Adipocyte (in vitro differentiated cells): Measurements from ENCODE around the gene NPIPA1.
"Not testable (repeated sequence)": the region's sequence is repeated elsewhere in the genome, so short reads cannot be mapped to it uniquely, and the experiment has no call there.

Experiments
- DNase-seq: peaks from one replicate; pipeline ENCODE4 v3.0.0-alpha.2; 2015; ENCODE audit warnings: low read depth
- H3K27me3 ChIP-seq: replicated peaks from 2 replicates; pipeline ENCODE4 v1.7.0; 2013; ENCODE audit warnings: mild to moderate bottlenecking, low read length, moderate library complexity; ENCODE audit not compliant: control insufficient read depth, insufficient read depth
- H3K36me3 ChIP-seq: 2 replicates; pipeline ENCODE4 v1.7.0; 2013; ENCODE audit warnings: low read length, mild to moderate bottlenecking, moderate library complexity; ENCODE audit not compliant: control insufficient read depth, insufficient read depth, severe bottlenecking
- H3K4me1 ChIP-seq: 2 replicates; pipeline ENCODE4 v1.7.0; 2013; ENCODE audit warnings: mild to moderate bottlenecking, low read length, moderate library complexity; ENCODE audit not compliant: control insufficient read depth, insufficient read depth
- H3K4me3 ChIP-seq: 2 replicates; pipeline ENCODE4 v1.7.0; 2013; ENCODE audit warnings: mild to moderate bottlenecking, low read length, moderate library complexity
- H3K9ac ChIP-seq: 2 replicates; pipeline ENCODE4 v1.7.0; 2013; ENCODE audit warnings: mild to moderate bottlenecking, low read length, moderate library complexity
- H3K9me3 ChIP-seq: 2 replicates; pipeline ENCODE4 v1.7.0; 2013; ENCODE audit warnings: mild to moderate bottlenecking, low read length, moderate library complexity; ENCODE audit not compliant: control insufficient read depth

NPIPA1 gene

DNA sequence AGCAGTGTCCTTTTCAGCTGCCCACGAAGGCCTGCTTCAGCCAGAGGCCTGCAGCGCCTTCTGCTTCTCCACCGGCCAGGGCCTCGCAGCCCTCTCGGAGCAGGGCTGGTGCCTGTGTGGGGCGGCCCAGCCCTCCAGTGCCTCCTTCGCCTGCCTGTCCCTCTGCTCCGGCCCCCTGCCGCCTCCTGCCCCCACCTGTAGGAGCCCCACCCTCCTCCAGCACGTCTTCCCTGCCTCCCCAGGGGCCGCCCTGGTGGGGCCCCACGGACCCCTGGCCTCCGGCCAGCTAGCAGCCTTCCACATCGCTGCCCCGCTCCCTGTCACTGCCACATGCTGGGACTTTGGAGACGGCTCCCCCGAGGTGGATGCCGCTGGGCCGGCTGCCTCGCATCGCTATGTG lies 18.7 kb upstream of the NPIPA1 start:
- H3K9me3 ChIP-seq, H3K9ac ChIP-seq, H3K4me3 ChIP-seq, H3K36me3 ChIP-seq, H3K27me3 ChIP-seq, H3K4me1 ChIP-seq, DNase-seq: not testable (repeated sequence)

DNA sequence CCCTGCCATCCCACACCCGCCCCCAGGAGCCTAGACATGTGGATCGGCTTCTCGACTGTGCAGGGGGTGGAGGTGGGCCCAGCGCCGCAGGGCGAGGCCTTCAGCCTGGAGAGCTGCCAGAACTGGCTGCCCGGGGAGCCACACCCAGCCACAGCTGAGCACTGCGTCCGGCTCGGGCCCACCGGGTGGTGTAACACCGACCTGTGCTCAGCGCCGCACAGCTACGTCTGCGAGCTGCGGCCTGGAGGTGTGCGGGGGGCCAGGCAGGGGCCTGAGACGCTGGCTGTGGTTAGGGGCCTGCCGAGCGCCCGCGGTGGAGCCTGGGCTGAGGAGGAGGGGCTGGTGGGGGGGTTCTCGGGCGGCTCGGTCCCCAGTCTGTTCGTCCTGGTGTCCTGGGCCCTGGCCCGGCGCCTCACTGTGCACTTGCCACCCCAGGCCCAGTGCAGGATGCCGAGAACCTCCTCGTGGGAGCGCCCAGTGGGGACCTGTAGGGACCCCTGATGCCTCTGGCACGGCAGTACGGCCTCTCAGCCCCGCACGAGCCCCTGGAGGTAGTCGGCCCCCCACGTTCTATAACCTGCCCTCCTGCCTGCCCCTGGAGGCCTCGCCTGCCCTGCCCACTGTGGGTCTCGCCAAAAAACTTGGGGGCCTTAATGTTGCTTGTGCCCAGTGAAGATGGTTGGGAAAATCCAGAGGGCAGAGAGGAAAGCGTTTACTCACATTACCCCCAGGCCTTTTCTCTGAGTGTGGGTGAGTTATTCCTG lies 17.2 kb upstream of the NPIPA1 start:
- H3K4me3 ChIP-seq, DNase-seq, H3K4me1 ChIP-seq, H3K9me3 ChIP-seq, H3K36me3 ChIP-seq, H3K9ac ChIP-seq, H3K27me3 ChIP-seq: not testable (repeated sequence)

DNA sequence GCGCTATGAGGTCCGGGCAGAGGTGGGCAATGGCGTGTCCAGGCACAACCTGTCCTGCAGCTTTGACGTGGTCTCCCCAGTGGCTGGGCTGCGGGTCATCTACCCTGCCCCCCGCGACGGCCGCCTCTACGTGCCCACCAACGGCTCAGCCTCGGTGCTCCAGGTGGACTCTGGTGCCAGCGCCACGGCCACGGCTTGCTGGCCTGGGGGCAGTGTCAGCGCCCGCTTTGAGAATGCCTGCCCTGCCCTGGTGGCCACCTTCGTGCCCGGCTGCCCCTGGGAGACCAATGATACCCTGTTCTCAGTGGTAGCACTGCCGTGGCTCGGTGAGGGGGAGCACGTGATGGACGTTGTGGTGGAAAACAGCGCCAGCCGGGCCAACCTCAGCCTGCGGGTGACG lies 15.0 kb upstream of the NPIPA1 start:
- not testable (repeated sequence) for H3K4me1 ChIP-seq, DNase-seq

GRCh38 chr16:14922968-14923367 lies 14.3 kb upstream of the NPIPA1 start:
- not testable (repeated sequence) for H3K36me3 ChIP-seq, H3K9ac ChIP-seq, H3K4me1 ChIP-seq, H3K9me3 ChIP-seq, H3K27me3 ChIP-seq, H3K4me3 ChIP-seq, DNase-seq

More for the DNA sequence above, 15.0 kb upstream of the NPIPA1 start:
- not testable (repeated sequence) for H3K36me3 ChIP-seq, H3K27me3 ChIP-seq, H3K9ac ChIP-seq, H3K4me3 ChIP-seq, H3K9me3 ChIP-seq

GRCh38 chr16:14923394-14924088 lies 13.7 kb upstream of the NPIPA1 start:
- not testable (repeated sequence) for H3K9ac ChIP-seq, H3K36me3 ChIP-seq, H3K9me3 ChIP-seq, H3K4me1 ChIP-seq, DNase-seq, H3K4me3 ChIP-seq, H3K27me3 ChIP-seq

- H3K9me3 ChIP-seq, H3K4me1 ChIP-seq, H3K27me3 ChIP-seq, H3K9ac ChIP-seq, DNase-seq, H3K36me3 ChIP-seq, H3K4me3 ChIP-seq: not testable (repeated sequence)
Measured at GRCh38 chr16:14924359-14924758, 12.9 kb upstream of the NPIPA1 start.

DNA sequence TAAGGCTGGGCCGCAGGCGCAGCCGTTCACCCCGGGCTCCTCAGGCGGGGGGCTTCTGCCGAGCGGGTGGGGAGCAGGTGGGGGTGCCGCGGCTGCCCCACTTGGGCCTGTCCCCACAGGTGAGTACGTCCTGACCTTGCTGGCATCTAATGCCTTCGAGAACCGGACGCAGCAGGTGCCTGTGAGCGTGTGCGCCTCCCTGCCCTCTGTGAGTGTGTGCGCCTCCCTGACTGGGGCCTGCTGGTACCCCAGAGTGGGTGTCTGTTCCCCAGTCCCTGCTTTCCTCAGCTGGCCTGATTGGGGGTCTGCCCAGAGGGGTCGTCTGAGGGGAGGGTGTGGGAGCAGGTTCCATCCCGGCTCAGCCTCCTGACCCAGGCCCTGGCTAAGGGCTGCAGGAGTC lies 12.3 kb upstream of the NPIPA1 start:
- H3K4me1 ChIP-seq, H3K27me3 ChIP-seq, H3K4me3 ChIP-seq, H3K9ac ChIP-seq, DNase-seq, H3K36me3 ChIP-seq, H3K9me3 ChIP-seq: not testable (repeated sequence)

- H3K9ac ChIP-seq, H3K4me1 ChIP-seq, H3K9me3 ChIP-seq, H3K27me3 ChIP-seq, DNase-seq, H3K4me3 ChIP-seq, H3K36me3 ChIP-seq: not testable (repeated sequence)
Measured at GRCh38 chr16:14928064-14928714, 9.1 kb upstream of the NPIPA1 start.

DNA sequence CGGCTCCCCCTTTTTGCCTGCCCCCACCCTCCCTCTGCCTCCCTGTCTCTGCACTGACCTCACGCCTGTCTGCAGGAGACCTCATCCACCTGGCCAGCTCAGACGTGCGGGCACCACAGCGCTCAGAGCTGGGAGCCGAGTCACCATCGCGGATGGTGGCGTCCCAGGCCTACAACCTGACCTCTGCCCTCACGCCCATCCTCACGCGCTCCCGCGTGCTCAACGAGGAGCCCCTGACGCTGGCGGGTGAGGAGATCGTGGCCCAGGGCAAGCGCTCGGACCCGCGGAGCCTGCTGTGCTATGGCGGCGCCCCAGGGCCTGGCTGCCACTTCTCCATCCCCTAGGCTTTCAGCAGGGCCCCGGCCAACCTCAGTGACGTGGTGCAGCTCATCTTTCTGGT lies 8.1 kb upstream of the NPIPA1 start:
- DNase-seq, H3K4me3 ChIP-seq, H3K4me1 ChIP-seq, H3K9me3 ChIP-seq, H3K9ac ChIP-seq, H3K27me3 ChIP-seq, H3K36me3 ChIP-seq: not testable (repeated sequence)

DNA sequence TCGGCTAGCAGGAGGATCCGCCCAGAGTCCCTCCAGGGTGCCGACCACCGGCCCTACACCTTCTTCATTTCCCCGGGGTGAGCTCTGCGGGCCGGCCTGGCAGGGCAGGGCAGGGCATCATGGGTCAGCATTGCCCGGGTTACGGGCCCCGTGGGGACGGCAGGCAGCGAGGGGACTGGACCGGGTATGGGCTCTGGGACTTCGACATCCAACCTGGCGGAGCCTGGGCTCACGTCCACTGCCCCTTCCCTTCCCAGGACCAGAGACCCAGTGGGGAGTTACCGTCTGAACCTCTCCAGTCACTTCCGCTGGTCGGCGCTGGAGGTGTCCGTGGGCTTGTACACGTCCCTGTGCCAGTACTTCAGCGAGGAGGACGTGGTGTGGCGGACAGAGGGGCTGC lies 7.0 kb upstream of the NPIPA1 start:
- H3K27me3 ChIP-seq, H3K9ac ChIP-seq, H3K9me3 ChIP-seq, H3K4me3 ChIP-seq, H3K4me1 ChIP-seq, H3K36me3 ChIP-seq, DNase-seq: not testable (repeated sequence)

GRCh38 chr16:14930971-14931370 lies 6.3 kb upstream of the NPIPA1 start:
- not testable (repeated sequence) for H3K4me3 ChIP-seq, H3K9ac ChIP-seq, DNase-seq, H3K9me3 ChIP-seq, H3K36me3 ChIP-seq, H3K27me3 ChIP-seq, H3K4me1 ChIP-seq
